ENCODE measurements around the gene LPAR5.

DNA sequence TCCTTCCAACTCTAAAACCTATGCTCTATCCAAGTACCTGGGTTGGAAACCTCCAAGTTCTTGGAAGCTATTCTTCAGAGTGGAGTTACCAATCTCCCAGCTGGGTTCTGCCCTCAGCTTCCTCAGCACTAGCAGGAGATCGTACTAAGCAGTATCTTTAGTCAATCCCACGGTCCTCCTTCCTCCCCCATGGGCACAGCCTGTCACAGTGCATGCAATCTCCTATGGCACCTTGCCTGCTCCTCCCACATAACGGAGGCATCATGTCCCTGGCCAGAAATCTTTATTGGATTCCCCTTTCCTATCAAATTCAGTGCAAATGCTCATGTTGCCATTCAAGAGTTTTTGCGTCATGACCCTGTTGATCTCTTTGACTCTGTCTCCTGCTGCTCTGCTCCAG, 5.4 kb upstream of the LPAR5 start:
- no peak for TF ChIP-seq EZH2 (IDR thresholded peaks at IDR 0.05; ENCODE audit: low read depth)
- TF ChIP-seq, protein P1, sequence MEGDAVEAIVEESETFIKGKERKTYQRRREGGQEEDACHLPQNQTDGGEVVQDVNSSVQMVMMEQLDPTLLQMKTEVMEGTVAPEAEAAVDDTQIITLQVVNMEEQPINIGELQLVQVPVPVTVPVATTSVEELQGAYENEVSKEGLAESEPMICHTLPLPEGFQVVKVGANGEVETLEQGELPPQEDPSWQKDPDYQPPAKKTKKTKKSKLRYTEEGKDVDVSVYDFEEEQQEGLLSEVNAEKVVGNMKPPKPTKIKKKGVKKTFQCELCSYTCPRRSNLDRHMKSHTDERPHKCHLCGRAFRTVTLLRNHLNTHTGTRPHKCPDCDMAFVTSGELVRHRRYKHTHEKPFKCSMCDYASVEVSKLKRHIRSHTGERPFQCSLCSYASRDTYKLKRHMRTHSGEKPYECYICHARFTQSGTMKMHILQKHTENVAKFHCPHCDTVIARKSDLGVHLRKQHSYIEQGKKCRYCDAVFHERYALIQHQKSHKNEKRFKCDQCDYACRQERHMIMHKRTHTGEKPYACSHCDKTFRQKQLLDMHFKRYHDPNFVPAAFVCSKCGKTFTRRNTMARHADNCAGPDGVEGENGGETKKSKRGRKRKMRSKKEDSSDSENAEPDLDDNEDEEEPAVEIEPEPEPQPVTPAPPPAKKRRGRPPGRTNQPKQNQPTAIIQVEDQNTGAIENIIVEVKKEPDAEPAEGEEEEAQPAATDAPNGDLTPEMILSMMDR (conservative IDR thresholded peaks at IDR 0.05) = no peak

Data from PC-9 (cell line).